GM12878 (cell line): Measurements from ENCODE around the gene EIF5A. TPM values are rescaled to one million over a fixed set of nuclear protein-coding genes. Genes with fewer than 3 reads are reported as not detected.

Source experiments
- BRCA1 ChIP-seq: IDR thresholded peaks from 2 replicates; pipeline ENCODE4 v1.6.1; 2011; ENCODE audit warnings: low read depth, low read length, improper control_type of control experiment
- CREM ChIP-seq: IDR thresholded peaks from 2 replicates; pipeline ENCODE4 v1.6.1; 2014; ENCODE audit warnings: antibody characterized with exemption, low read depth
- CUX1 ChIP-seq: IDR thresholded peaks from 2 replicates; pipeline ENCODE4 v1.6.1; 2012; ENCODE audit warnings: improper control_type of control experiment, low read depth, low read length; ENCODE audit not compliant: insufficient replicate concordance
- ETV6 ChIP-seq, 2 experiments: fragments of 450-650 bp in 1 of 2; IDR thresholded peaks in 1 of 2; conservative IDR thresholded peaks in 1 of 2; 2 replicates each; pipeline ENCODE4 v1.6.1; 2014; ENCODE audit warnings: antibody characterized with exemption in 1 of 2, borderline replicate concordance in 1 of 2, low read depth in 1 of 2, mild to moderate bottlenecking in 1 of 2, moderate library complexity in 1 of 2
- HDGF ChIP-seq: fragments of 450-650 bp; IDR thresholded peaks from 2 replicates; pipeline ENCODE4 v1.6.1; 2016; ENCODE audit warnings: antibody characterized with exemption
- IRF4 ChIP-seq: IDR thresholded peaks from 2 replicates; pipeline ENCODE4 v1.6.1; 2011; ENCODE audit warnings: low read depth, low read length
- MEF2B ChIP-seq: fragments of 450-650 bp; IDR thresholded peaks from 2 replicates; pipeline ENCODE4 v1.6.1; 2018; ENCODE audit warnings: mild to moderate bottlenecking, moderate library complexity; ENCODE audit not compliant: partially characterized antibody, poor library complexity, severe bottlenecking
- MTA2 ChIP-seq: fragments of 450-650 bp; IDR thresholded peaks from 2 replicates; pipeline ENCODE4 v1.6.1; 2016; ENCODE audit warnings: low read depth, mild to moderate bottlenecking, moderate library complexity
- MXI1 ChIP-seq: fragments of 150-350 bp; IDR thresholded peaks from 2 replicates; pipeline ENCODE4 v1.6.1; 2011; ENCODE audit warnings: low read depth, mild to moderate bottlenecking, inconsistent platforms, low read length, improper control_type of control experiment
- MYB ChIP-seq: fragments of 150-350 bp; IDR thresholded peaks from 2 replicates; pipeline ENCODE4 v1.6.1; 2014; ENCODE audit warnings: mild to moderate bottlenecking, low read depth, low read length, borderline replicate concordance
- NBN ChIP-seq: fragments of 450-650 bp; IDR thresholded peaks from 2 replicates; pipeline ENCODE4 v1.6.1; 2016
- NFYA ChIP-seq: IDR thresholded peaks from 2 replicates; pipeline ENCODE4 v1.6.1; 2011; ENCODE audit warnings: low read depth, mild to moderate bottlenecking, low read length, improper control_type of control experiment, borderline replicate concordance
- NRF1 ChIP-seq: conservative IDR thresholded peaks from 2 replicates; pipeline ENCODE4 v1.6.1; 2011; ENCODE audit warnings: mild to moderate bottlenecking, low read depth, low read length, improper control_type of control experiment
- RUNX3 ChIP-seq: IDR thresholded peaks from 2 replicates; pipeline ENCODE4 v1.6.1; 2012; ENCODE audit warnings: low read length, inconsistent platforms
- SPI1 ChIP-seq: IDR thresholded peaks from 2 replicates; pipeline ENCODE4 v1.6.1; 2011; ENCODE audit warnings: low read depth, mild to moderate bottlenecking, low read length, moderate library complexity, borderline replicate concordance; ENCODE audit not compliant: insufficient read depth
- SREBF2 ChIP-seq: IDR thresholded peaks from 2 replicates; pipeline ENCODE4 v1.6.1; 2012; ENCODE audit warnings: mild to moderate bottlenecking, low read length
- STAT3 ChIP-seq: IDR thresholded peaks from 2 replicates; pipeline ENCODE4 v1.6.1; 2011; ENCODE audit warnings: low read depth, low read length, improper control_type of control experiment
- TBL1XR1 ChIP-seq: IDR thresholded peaks from 2 replicates; pipeline ENCODE4 v1.6.1; 2012; ENCODE audit warnings: low read depth, low read length, improper control_type of control experiment
- TCF7 ChIP-seq: IDR thresholded peaks from 2 replicates; pipeline ENCODE4 v1.6.1; 2014; ENCODE audit warnings: antibody characterized with exemption, borderline replicate concordance
- YBX1 ChIP-seq: fragments of 450-650 bp; IDR thresholded peaks from 2 replicates; pipeline ENCODE4 v1.6.1; 2016; ENCODE audit warnings: antibody characterized with exemption
- ZBED1 ChIP-seq: IDR thresholded peaks from 2 replicates; pipeline ENCODE4 v1.6.1; 2016; ENCODE audit warnings: borderline replicate concordance
- ZNF207 ChIP-seq: fragments of 450-650 bp; IDR thresholded peaks from 2 replicates; pipeline ENCODE4 v1.6.1; 2014; ENCODE audit warnings: antibody characterized with exemption, mild to moderate bottlenecking, borderline replicate concordance
- ZNF24 ChIP-seq: fragments of 450-650 bp; IDR thresholded peaks from 2 replicates; pipeline ENCODE4 v1.6.1; 2017; ENCODE audit warnings: antibody characterized with exemption, mild to moderate bottlenecking
- ZNF274 ChIP-seq: IDR thresholded peaks from one replicate; pipeline ENCODE4 v1.8.0; 2011; ENCODE audit not compliant: insufficient read length, insufficient read depth
- ZNF384 ChIP-seq: IDR thresholded peaks from 2 replicates; pipeline ENCODE4 v1.6.1; 2012; ENCODE audit warnings: low read depth, mild to moderate bottlenecking, low read length, improper control_type of control experiment, borderline replicate concordance
- polyA plus RNA-seq, 11 experiments: library from polyadenylated mRNA; depleted of rRNA in 4 of 11; unstranded in 6 of 11; stranded (reverse) in 5 of 11; fragments of >200 nt; fragmentation: Nextera tagmentation in 4 of 11; fragmentation: Illumina TruSeq in 1 of 11; extraction: Ambion mirVana in 4 of 11; extraction: Trizol in 1 of 11; gene quantifications; 1 replicate in 1 of 11; 2 replicates in 10 of 11; pipeline versions ENCODE4 v1.2.1 to v1.2.3, GENCODE V29; 2011 to 2016; ENCODE audit warnings: inconsistent platforms in 2 of 11, missing spikeins in 2 of 11, low read depth in 1 of 11
- total RNA-seq, 4 experiments: library from RNA; depleted of rRNA in 3 of 4; stranded (reverse); fragments of >200 nt in 3 of 4; fragmentation: Illumina TruSeq in 1 of 4; extraction: Trizol in 1 of 4; gene quantifications; 2 replicates each; pipeline versions ENCODE4 v1.2.1 to v1.2.3, GENCODE V29; 2013 to 2021
- TF ChIP-seq, protein P1 (sequence below): fragments of 450-650 bp; IDR thresholded peaks from 2 replicates; pipeline ENCODE4 v1.6.1; 2017; ENCODE audit warnings: low read depth, mild to moderate bottlenecking, moderate library complexity

The EIF5A gene
- total and polyA plus RNA-seq, 10 of the 15 experiments (the other 5 are each of a cell fraction or from before 2014, with no cell fraction given) = 26.5 to 1,792 (median 944) TPM

DNA sequence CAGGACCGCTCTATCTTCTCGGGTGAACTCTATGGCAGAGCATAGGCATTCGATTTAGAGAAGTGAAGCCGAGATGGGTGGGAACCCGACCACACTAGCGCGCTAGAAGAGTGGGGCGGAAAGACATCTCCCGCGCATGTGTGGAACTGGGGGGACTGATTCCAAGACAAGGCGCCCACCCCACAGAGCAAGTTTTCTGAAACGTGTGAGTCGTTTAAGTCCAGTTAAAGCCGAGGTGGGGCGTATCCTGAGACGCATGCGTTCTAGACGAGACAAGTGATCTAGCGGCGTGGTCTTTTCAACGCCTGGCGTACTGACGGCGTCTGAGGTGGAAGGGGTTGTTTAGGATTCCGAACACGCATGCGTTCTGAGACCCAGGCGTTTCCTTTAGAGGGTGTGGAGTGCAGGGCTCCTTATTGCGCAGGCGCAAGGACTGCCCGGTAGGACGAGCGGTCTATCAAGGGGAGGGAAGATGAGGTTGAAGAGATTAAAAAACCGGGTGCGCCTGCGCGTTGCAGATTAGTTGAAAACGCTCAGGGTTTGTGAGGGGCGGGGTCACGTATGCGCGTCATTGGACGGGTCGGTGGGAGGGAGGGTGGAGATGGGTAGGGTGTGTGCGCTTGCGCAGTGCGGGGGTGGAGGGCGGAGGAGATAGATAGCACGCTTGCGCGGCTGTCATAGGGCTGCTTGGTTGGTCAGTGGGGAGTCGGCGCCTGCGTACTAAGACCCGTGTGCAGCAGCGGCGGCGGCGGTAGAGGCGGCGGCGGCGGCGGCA lies at the start of gene EIF5A (continued):
- TF ChIP-seq CUX1 (no peak), ZNF207 (no peak), ZNF24 (no peak; the same call in 1 of the 2 replicates), STAT3 (0 out of 2 replicates have a peak, but pooled peaks have one; percentile 21), TBL1XR1 (peak; percentile 64; the same call in 1 of the 2 replicates), YBX1 (no peak), SREBF2 (no peak), MTA2 (peak; percentile 59; the same call in 1 of the 2 replicates), NFYA (no peak), RUNX3 (peak; percentile 91), IRF4 (no peak), NBN (peak; percentile 88), NRF1 (peak; percentile 79), SPI1 (peak; percentile 88), HDGF (peak; percentile 99), ZNF274 (no peak), MEF2B (no peak), MYB (no peak), TCF7 (no peak), BRCA1 (no peak), CREM (peak; percentile 82), ZBED1 (peak; percentile 46; the same call in 1 of the 2 replicates), ZNF384 (no peak), ETV6 (conservative IDR thresholded peaks at IDR 0.05 in 1 of 2, IDR thresholded peaks at IDR 0.05 in 1 of 2; ENCODE audit: borderline replicate concordance in 1 of 2, low read depth in 1 of 2) (0 out of 4 replicates have a peak, but pooled peaks of 1 of the 2 experiments have one; percentile 35), MXI1 (peak; percentile 92)
- TF ChIP-seq, protein P1, sequence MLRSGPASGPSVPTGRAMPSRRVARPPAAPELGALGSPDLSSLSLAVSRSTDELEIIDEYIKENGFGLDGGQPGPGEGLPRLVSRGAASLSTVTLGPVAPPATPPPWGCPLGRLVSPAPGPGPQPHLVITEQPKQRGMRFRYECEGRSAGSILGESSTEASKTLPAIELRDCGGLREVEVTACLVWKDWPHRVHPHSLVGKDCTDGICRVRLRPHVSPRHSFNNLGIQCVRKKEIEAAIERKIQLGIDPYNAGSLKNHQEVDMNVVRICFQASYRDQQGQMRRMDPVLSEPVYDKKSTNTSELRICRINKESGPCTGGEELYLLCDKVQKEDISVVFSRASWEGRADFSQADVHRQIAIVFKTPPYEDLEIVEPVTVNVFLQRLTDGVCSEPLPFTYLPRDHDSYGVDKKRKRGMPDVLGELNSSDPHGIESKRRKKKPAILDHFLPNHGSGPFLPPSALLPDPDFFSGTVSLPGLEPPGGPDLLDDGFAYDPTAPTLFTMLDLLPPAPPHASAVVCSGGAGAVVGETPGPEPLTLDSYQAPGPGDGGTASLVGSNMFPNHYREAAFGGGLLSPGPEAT = peak; percentile 43; the same call in 1 of the 2 replicates
